GM18505 (cell line): Measurements from ENCODE around the gene STX12.
"Not testable (repeated sequence)": the region's sequence is repeated elsewhere in the genome, so short reads cannot be mapped to it uniquely, and the experiment has no call there.

Experiments used
- ATAC-seq: cut with Tn5 transposase; IDR thresholded peaks from one replicate; pipeline ENCODE4 v1.9.1; 2021; ENCODE audit not compliant: unreplicated experiment
- POLR2A ChIP-seq: IDR thresholded peaks from 4 replicates; pipeline ENCODE4 v1.6.1; 2011; ENCODE audit warnings: borderline replicate concordance; ENCODE audit not compliant: insufficient read depth, insufficient read length; ENCODE audit errors: extremely low read depth

STX12 gene

DNA sequence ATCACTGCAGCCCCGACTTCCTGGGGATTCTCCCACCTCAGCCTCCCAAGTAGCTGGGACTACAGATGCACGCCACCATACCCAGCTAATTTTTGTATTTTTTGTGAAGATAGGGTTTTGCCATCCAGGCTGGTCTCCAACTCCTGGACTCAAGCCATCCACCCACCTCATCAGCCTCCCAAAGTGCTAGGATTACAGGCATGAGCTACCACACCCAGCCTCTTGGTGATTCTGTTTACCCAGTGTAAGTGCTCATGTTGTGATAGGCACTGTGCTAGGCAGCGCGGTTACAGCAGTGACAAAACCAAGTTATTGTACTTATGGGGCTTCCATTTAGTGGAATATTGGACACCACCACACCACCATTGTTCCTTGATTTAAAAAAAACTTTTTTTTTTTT, 9.7 kb upstream of the STX12 start:
- no peak for TF ChIP-seq POLR2A
- ATAC-seq = no peak

DNA sequence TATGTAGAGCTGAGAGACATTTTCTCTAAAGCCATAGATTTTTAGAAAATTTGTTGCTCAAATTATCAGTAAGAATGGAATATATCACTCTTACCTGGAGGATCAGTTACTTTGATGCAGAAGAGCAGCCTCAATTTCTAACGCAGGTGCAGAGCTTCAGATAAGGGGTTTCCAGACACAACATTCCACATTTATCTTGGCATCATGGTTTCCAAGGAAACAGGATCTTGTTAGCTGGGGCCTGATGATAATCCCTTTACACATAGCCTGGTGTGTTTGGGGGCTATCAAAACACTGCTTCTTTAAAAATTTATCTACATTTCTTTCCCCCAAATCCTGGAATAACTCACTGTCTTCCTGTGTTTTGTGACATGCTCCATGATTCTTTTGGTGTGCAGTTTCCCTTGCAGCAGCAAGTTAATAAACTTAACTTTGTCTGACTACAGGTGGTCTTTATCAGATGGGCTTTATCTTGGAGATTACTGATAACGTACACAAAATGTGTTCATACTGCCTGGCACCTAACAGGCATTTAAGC, 2.7 kb upstream of the STX12 start:
- no peak for ATAC-seq
- no peak for TF ChIP-seq POLR2A

DNA sequence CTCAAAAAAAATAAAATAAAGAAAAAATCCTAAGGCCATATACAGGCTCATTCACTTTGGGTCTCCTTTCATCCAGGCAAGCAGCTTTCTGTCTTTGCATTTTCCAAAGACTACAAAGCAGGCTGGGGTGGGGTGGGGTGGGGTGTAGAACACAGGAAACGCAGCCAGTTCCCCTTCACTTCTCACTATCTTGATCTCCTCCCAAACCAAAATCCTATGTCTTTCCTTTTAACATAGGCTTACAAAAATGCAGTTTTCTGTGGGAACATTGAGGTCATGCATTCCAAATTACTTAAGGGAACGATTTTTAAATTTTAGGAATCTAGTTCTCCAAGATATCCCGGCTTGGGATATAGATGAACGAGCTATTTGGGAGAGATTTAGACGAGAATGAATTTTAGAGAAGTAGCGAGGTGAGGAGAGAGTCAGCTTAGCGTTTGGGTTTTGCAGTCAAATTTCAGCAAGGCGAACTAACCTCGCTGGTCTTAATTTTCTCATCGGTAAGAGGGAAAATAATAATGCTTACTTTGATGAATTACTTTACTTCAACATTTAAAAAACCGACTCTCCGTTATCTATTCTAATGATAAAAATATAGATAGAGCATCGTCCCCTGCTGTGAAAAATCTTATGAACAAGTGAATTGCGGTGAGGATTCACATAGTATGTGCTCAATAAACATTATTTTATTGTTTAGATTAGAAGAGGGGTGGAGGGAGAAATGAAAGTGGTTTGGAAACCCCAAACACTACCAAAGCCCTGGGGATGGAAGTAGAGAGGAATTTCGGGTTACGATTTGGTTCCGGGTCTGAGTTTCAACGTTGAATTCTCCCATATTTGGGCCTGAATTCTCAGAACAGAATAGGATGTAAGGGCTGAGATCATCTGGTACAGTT, 735 bp upstream of the STX12 start:
- no peak for TF ChIP-seq POLR2A
- no peak for ATAC-seq

DNA sequence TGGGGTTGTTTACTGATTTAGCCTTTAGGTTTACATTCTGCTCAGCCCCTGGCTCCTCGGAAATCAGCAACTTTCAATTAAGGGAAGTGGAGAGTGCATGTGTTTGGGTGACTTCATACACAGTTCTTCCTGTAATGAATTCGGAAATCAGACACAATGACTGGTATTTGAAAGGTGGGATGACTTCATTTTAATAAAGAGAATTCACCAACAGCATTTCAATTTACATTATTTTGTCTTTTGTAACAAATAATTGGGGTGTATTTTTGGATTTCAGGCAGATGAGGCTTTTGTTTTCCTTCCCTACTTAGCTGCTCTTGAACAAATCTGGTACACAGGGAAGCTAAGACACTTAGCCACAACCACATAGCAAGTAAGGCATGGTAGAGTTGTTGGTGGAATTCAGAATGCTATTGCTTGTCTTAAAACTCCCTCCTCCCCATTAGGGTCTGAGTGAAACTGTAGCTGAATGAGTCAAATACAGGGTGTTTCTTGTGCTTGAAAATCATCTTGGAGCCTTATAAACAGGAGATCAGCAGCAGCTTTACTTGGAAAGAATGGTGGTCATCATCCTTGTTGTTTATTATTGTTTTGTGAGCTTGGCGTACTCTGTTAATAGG, 917 bp downstream of the STX12 start:
- no peak for TF ChIP-seq POLR2A
- ATAC-seq = peak; percentile 13

DNA sequence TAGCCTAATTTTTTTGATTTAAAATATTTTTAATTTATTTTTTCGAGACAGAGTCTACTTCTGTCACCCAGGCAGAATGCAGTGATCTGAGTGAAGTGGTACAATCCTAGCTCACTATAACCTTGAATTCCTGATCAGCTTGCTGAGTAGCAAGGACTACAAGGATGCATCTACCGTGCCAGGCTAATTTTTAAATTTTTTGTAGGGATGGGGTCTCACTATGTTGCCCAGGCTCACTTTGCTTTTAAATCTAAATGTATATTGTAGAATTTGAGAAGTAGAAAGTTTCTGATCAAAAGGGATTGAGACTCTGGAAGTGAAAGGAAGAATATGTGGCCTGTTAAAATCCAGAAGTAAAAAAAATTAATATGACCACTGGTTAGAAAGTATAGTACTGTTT, 1.6 kb downstream of the STX12 start:
- TF ChIP-seq POLR2A = no peak
- no peak for ATAC-seq

DNA sequence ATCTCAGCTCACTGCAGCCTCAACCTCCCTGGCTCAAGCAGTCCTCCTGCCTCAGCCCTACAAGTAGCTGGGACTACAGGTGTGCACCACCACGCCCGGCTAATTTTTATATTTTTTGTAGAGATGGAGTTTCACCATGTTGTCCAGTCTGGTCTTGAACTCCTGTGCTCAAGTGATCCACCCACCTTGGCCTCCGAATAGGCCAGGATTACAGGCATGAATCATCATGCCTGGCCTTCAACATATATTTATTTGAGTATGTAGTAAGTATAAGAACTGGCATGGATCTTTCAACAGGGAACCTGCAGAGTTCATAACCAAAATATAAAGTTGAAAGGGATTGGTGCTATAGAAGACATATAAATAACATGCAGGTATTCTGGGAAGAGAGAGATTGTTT, 2.3 kb downstream of the STX12 start:
- ATAC-seq = not testable (repeated sequence)

DNA sequence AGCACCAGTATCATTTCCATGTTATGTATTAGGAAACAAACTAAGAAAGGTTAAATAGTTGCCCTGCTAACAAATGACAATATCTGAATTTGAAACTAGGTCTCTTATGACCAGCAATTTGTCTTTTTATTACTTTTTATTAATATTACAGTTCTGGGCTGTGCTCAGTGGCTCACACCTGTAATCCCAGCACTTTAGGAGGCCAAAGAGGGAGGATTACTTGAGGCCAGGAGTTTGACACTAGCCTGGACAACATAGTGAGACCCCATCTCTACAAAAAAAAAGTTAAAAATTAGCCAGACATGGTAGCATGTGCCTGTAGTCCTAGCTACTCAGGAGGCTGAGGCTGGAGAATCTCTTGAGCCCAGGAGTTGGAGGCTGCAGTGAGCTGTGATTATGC, 3.3 kb downstream of the STX12 start:
- not testable (repeated sequence) for ATAC-seq

DNA sequence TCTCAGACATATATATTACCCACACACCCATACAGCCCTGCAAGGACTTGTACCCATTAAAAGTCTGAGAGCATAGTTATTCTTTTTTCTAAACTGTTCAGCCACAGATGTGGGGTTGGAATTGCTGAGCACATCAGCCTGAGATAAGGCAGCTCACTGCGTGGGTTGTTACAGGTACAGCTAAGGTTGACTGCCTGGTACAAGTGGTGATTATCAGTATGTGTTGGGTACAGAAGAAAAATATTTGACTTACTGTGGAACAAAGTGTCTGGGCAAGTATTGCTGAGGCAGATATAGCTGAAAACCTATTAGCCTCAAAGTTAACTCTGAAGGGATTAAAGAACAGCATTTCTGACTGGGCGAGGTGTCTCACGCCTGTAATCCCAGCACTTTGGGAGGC, 5.0 kb downstream of the STX12 start:
- TF ChIP-seq POLR2A = no peak
- ATAC-seq = no peak

DNA sequence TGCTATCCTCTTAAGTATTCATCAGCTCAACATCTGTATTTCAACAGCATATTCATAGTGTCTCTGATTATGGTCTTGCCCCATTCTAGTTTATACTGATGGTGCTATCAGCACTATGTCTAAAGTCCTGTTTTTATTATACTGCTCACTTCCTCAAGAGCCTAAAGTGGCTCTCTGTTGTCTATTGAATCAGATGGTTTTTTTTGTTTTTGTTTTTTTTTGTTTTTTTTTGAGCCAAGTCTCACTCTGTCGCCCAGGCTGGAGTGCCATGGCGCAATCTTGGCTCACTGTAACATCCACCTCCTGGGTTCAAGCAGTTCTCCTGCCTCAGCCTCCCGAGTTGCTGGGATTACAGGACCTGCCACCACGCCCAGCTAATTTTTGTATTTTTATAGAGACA, 6.1 kb downstream of the STX12 start:
- no peak for ATAC-seq
- TF ChIP-seq POLR2A = no peak

DNA sequence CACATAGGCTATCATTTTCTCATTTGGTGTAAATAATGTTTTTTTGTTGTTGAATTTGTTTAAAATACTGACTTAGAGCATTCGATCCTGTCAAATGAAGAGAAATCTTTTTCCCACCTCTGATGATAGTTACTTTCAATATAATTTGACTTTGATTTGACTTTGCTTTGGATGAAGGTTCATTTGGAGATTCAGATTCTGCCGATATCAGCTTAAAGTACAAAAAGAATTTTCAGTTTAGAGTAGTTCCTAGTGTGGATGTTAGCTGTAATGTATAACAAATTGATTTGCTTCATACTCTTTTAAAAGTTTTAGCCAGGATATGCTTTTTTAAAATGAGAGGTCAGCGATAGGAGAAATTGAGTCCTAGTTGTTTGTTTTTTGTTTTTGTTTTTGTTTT, 9.9 kb downstream of the STX12 start:
- no peak for TF ChIP-seq POLR2A
- no peak for ATAC-seq

DNA sequence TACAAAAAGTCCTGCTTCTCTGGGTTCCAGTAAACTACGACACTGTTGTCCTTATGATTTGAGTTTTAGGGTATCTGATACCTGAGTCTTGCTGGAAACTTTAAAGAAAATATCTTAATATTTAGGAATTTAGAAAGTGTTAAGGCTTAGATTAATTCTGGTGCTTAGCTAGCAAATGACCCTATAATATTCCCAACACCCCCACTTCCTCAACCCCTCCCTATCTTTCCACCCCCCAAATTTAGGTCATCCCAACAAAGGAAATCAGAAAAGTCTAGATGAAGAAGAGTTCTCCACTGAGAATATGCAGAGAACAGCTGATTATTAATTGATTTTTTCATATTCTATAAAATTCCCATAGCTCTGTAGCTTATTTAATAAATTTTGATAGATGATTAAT, 11.7 kb downstream of the STX12 start:
- TF ChIP-seq POLR2A = no peak
- ATAC-seq = no peak

DNA sequence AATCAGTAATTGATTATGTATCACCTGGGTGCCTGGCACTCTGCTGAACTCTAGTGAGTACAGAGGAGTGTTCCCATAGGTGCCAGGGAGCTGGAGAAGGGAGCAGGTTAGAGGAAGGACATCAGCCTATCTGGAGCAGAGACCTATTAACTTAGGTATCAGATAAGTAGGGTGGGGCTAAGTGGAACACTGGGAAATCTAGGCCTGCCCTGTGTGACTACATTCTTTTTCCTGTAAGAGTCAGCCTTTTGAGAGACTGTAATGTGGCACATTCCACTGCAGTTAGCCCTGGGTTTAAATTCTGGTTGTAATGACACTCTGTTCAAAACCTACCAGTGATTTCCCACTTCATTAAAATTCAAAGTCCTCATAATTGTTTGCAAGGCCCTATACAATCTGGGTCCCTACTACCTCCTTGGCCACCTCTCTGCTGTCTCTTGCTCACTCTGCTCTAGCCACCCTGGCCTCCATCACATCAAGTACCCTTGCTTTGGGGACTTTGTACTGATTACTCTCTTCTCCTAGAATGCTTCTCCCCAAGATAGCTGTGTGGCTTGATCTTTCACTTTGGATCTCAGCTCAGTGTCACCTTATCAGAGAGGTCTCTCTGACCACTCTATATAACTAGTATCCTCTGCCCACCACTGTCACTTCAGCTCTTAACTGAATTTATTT, 12.9 kb downstream of the STX12 start:
- ATAC-seq = no peak
- TF ChIP-seq POLR2A = no peak

DNA sequence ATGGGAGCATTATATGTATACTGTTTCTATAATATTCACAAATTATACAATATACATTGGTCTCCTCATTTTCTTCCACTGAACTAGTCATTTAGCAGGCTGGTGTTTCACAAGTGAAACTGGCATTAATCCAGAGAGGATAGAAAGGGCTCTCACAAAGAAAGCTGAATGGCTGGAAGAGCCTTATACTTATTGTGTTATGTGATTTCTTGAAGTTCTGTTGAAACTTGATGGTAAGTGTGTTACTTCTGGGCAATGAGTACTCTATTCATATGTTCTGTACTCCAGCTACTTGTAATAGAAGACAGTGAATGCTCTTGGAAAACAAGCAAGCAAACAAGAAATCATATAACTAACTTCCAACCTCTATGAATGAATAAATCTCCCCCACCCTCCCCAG, 14.9 kb downstream of the STX12 start:
- no peak for TF ChIP-seq POLR2A

DNA sequence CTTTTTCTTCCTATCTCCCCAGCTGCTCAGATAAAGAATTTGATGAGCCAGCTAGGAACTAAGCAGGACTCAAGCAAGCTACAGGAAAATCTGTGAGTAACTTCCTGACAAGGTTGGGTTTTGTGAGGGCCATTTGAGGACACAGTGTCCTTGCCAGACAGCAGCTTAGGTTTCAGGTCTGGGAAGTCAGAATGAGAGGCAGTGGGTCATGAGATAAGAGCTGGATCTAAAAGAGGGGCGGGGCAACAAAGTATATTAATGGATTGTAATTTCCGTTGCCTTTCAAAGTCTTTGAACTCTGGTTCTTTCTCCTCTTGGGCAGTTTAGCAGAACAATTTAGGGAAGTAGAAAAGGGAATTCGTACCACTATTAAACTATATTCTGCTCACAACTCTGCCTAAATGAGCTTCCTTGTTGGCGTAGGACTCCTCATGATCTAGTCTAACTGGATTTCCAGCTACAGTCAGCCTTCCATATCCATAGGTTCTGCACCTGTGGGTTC, 16.6 kb downstream of the STX12 start:
- no peak for ATAC-seq
- TF ChIP-seq POLR2A = no peak

More for the DNA sequence above, 14.9 kb downstream of the STX12 start:
- no peak for ATAC-seq

DNA sequence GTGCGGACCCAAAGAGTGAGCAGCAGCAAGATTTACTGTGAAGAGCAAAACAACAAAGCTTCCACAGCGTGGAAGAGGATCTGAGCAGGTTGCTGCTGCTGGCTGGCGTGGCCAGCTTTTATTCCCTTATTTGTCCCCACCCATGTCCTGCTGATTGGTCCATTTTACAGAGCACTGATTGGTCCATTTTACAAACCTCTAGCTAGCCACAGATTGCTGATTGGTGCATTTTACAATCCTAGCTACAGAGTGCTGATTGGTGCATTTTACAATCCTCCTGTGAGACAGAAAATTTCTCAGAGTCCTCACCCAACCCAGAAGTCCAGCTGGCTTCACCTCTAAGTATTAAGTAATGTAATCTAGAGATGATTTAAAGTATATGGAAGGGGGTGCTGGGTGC, 17.3 kb downstream of the STX12 start:
- not testable (repeated sequence) for ATAC-seq
